Astrocyte (in vitro differentiated cells and primary cell): ENCODE results near the gene MDP1.
"Not testable (repeated sequence)": the region's sequence is repeated elsewhere in the genome, so short reads cannot be mapped to it uniquely, and the experiment has no call there.

Experiments
- EZH2 ChIP-seq: IDR thresholded peaks from 2 replicates; pipeline ENCODE4 v1.6.1; 2012; ENCODE audit warnings: mild to moderate bottlenecking, low read length, inconsistent platforms; ENCODE audit not compliant: insufficient read depth
- TF ChIP-seq, protein P1 (sequence below): IDR thresholded peaks from 2 replicates; pipeline ENCODE4 v1.5.1; 2011; ENCODE audit warnings: low read depth, mild to moderate bottlenecking, inconsistent platforms, low read length, moderate library complexity; ENCODE audit not compliant: insufficient read depth

DNA sequence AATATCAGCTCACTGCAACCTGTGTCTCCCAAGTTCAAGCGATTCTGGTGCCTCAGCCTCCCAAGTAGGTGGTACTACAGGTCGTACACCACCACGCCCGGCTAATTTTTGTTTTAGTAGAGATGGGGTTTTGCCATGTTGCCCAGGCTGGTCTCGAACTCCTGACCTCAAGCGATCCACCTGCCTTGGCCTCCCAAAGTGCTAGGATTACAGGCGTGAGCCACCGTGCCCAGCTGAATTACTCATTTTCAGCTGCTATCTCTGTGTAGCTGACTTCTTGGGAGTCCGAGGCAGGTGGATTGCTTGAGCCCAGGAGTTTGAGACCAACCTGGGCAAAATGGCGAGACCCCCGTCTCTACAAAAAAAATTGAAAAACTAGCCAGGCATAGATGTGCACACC lies 29.5 kb upstream of the MDP1 start:
- TF ChIP-seq, protein P1, sequence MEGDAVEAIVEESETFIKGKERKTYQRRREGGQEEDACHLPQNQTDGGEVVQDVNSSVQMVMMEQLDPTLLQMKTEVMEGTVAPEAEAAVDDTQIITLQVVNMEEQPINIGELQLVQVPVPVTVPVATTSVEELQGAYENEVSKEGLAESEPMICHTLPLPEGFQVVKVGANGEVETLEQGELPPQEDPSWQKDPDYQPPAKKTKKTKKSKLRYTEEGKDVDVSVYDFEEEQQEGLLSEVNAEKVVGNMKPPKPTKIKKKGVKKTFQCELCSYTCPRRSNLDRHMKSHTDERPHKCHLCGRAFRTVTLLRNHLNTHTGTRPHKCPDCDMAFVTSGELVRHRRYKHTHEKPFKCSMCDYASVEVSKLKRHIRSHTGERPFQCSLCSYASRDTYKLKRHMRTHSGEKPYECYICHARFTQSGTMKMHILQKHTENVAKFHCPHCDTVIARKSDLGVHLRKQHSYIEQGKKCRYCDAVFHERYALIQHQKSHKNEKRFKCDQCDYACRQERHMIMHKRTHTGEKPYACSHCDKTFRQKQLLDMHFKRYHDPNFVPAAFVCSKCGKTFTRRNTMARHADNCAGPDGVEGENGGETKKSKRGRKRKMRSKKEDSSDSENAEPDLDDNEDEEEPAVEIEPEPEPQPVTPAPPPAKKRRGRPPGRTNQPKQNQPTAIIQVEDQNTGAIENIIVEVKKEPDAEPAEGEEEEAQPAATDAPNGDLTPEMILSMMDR = not testable (repeated sequence)
- not testable (repeated sequence) for TF ChIP-seq EZH2
